ENCODE data around the gene LATS1.
"Not testable (repeated sequence)": the region's sequence is repeated elsewhere in the genome, so short reads cannot be mapped to it uniquely, and the experiment has no call there.

LATS1 gene

GRCh38 chr6:149727793-149728498 lies 10.0 kb upstream of the LATS1 start:
- no peak for FAIRE-seq

- no peak for FAIRE-seq
Measured at GRCh38 chr6:149725785-149726184, 7.9 kb upstream of the LATS1 start.

- FAIRE-seq = peak; percentile 74
Measured at GRCh38 chr6:149723771-149724417, 6.0 kb upstream of the LATS1 start.

GRCh38 chr6:149723262-149723661 lies 5.4 kb upstream of the LATS1 start:
- no peak for FAIRE-seq

GRCh38 chr6:149719531-149719930 lies 1.6 kb upstream of the LATS1 start:
- FAIRE-seq = no peak

- no peak for FAIRE-seq
Measured at GRCh38 chr6:149717255-149717587, 680 bp downstream of the LATS1 start.

GRCh38 chr6:149716181-149716963 lies 1.5 kb downstream of the LATS1 start:
- no peak for FAIRE-seq

- FAIRE-seq = no peak
Measured at GRCh38 chr6:149714442-149714841, 3.5 kb downstream of the LATS1 start.

GRCh38 chr6:149711711-149712110 lies 6.2 kb downstream of the LATS1 start:
- FAIRE-seq = no peak

GRCh38 chr6:149701714-149702113 lies 16.2 kb downstream of the LATS1 start:
- FAIRE-seq = no peak

- FAIRE-seq = no peak
Measured at GRCh38 chr6:149699150-149699549, 18.8 kb downstream of the LATS1 start.

GRCh38 chr6:149698175-149698574 lies 19.7 kb downstream of the LATS1 start:
- no peak for FAIRE-seq

GRCh38 chr6:149696901-149697300 lies 21.0 kb downstream of the LATS1 start:
- FAIRE-seq = no peak

GRCh38 chr6:149694921-149695320 lies 23.0 kb downstream of the LATS1 start:
- peak; percentile 99 for FAIRE-seq

GRCh38 chr6:149691201-149691600 lies 26.7 kb downstream of the LATS1 start:
- no peak for FAIRE-seq

GRCh38 chr6:149686230-149686629 lies 31.7 kb downstream of the LATS1 start:
- FAIRE-seq = no peak

GRCh38 chr6:149683256-149683859 lies 34.5 kb downstream of the LATS1 start:
- FAIRE-seq = peak; percentile 80

- not testable (repeated sequence) for FAIRE-seq
Measured at GRCh38 chr6:149681845-149682244, 36.1 kb downstream of the LATS1 start.

GRCh38 chr6:149681209-149681608 lies 36.7 kb downstream of the LATS1 start:
- no peak for FAIRE-seq

- no peak for FAIRE-seq
Measured at GRCh38 chr6:149680503-149680902, 37.4 kb downstream of the LATS1 start.

- not testable (repeated sequence) for FAIRE-seq
Measured at GRCh38 chr6:149672265-149672664, 45.6 kb downstream of the LATS1 start.

- FAIRE-seq = peak; percentile 27
Measured at GRCh38 chr6:149660028-149660427, 57.9 kb downstream of the LATS1 start.

GRCh38 chr6:149657441-149657840 lies 60.5 kb downstream of the LATS1 start:
- FAIRE-seq = no peak

GRCh38 chr6:149651056-149651455 lies 66.8 kb downstream of the LATS1 start:
- no peak for FAIRE-seq
